GM12892 (cell line): Measurements from ENCODE around the gene SPRED1.

Experiments
- POLR2A ChIP-seq: IDR thresholded peaks from 2 replicates; pipeline ENCODE4 v1.6.1; 2011; ENCODE audit warnings: low read depth, low read length, control low read depth
- TAF1 ChIP-seq: IDR thresholded peaks from 2 replicates; pipeline ENCODE4 v1.6.1; 2011; ENCODE audit warnings: low read depth, mild to moderate bottlenecking, control low read depth, low read length, borderline replicate concordance

DNA sequence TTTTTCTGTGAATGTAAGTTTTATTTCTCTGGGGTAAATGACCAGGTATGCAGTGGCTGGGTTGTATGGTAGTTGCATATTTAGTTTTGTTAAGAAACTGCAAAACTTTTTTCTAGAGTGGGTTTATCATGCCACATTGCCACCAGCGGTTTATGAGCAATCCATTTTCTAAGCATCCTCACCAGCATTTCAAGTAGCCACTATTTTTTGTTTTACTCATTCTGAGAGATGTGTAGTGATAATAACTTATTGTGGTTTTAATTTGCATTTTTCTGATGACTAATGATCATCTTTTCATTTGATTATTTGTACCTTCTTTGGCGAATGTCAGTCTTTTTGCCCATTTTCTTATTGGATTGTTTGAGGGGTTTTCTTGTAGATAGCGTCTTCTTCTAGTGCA lies 56.2 kb downstream of the SPRED1 start:
- TF ChIP-seq POLR2A (no peak), TAF1 (no peak)
